ENCODE results near the gene EFCAB7. TPM values are rescaled to one million over a fixed set of nuclear protein-coding genes. Genes with fewer than 3 reads are reported as not detected.
"Not testable (repeated sequence)": the region's sequence is repeated elsewhere in the genome, so short reads cannot be mapped to it uniquely, and the experiment has no call there.

EFCAB7 gene
- polyA plus RNA-seq, 6 donors from 2014 or later, result 3.4 to 7.2 (median 5.0) TPM

DNA sequence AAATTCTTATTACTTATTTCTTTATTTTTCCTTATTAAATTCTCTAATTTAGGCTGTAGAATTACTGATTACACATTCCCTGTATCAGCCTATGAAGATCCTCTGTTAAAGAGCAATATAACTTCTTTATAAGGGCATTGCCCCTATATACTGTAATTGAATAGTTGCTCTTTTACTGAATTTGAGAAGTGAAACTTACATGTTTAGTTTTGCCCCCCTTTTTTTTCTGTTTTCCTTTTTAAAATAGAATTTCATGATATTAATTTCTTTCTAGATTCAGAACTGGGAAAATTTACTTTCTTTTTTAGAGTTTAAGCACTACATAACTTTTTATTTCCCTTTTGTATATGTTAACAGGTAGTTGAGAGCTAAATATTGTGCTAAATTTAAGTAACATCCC, 40.4 kb downstream of the EFCAB7 start:
- peak overlapping the region in 1 of 6 donors; percentile 60 for H3K27ac Mint-ChIP-seq
- ATAC-seq (ENCODE audit: low read depth in 2 of 2) (peak; percentile 36 to 41), DNase-seq (no peak)
- H3K27me3 Mint-ChIP-seq, result no peaks in the 10 kb centered on the region
- no peak overlapping the region for H3K4me3 Mint-ChIP-seq
- peaks cover 0 to 21% of the 10 kb centered on the region in 2 donors for H3K36me3 Mint-ChIP-seq
- peaks cover 0 to 5% (median 0%) of the 10 kb centered on the region in 3 donors for H3K4me1 Mint-ChIP-seq
- H3K9me3 Mint-ChIP-seq, result peaks cover 0 to 1% (median 0%) of the 10 kb centered on the region in 7 donors

DNA sequence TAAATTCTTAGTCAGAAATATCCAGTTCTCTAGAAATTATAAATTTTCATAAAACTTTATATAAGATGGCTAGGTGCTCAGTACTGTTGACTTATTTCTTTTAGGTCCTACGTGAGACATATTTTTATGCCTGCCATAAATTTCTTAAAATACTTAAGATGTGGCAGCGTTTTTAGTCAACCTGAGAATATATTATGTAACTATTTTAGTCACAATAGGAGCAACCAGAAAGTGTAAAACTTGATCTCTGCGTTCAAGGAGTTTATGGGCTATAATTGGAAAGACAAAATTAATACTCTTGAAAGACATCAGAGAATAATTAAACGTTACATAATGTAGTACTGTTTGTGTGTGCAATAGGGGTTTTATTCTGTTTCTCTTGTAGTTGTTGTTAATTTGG, 45.7 kb downstream of the EFCAB7 start:
- Mint-ChIP-seq H3K9me3 (peaks cover 0 to 1% (median 0%) of the 10 kb centered on the region in 7 donors), H3K4me1 (no peaks in the 10 kb centered on the region), H3K4me3 (no peak overlapping the region), H3K27ac (no peak overlapping the region), H3K27me3 (no peaks in the 10 kb centered on the region), H3K36me3 (peaks cover 0 to 7% of the 10 kb centered on the region in 2 donors)
- ATAC-seq (ENCODE audit: low read depth in 2 of 2), result no peak
- no peak for DNase-seq

DNA sequence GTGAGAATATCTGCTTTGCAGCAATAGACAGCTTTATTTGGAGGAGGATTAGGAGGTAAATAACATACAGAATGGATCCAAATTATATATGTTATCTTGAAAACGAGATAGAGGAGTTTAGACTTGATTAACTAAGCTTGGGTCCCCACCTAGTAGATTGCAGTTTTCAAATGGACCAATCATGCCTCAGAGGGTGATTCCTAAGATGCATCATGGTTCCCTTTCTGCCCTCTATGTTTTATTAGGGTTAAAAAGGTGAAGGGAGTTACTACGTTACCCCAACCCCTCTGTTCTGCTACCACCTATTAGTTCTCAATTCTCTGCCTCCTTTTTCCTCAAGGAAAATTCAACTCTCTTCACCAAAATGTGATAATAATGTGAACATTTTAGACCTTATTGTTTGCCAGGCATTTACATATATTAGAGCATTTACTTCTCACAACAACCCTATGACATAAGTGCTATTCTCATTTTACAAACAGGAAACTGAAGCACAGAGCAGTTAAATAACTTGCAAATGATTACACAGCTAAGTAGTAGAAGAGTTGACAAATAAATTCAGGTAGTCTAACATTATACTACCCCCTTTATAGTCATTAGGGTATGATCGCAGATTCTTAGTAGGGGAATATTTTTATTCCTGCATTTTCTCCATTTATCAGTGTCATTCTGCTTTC, 46.5 kb downstream of the EFCAB7 start:
- Mint-ChIP-seq H3K36me3 (peaks cover 0 to 7% of the 10 kb centered on the region in 2 donors), H3K27ac (peak overlapping the region in 1 of 6 donors; percentile 4), H3K27me3 (no peaks in the 10 kb centered on the region), H3K9me3 (no peaks in the 10 kb centered on the region), H3K4me3 (no peak overlapping the region), H3K4me1 (no peaks in the 10 kb centered on the region)
- ATAC-seq (ENCODE audit: low read depth in 2 of 2), result no peak
- DNase-seq, result no peak

- H3K4me1 Mint-ChIP-seq, result not testable (repeated sequence)
Measured at GRCh38 chr1:63572686-63573085, 49.4 kb downstream of the EFCAB7 start.

GRCh38 chr1:63574203-63574796, 51.0 kb downstream of the EFCAB7 start:
- DNase-seq; H3K9me3 Mint-ChIP-seq; ATAC-seq (ENCODE audit: low read depth in 2 of 2); H3K4me1 Mint-ChIP-seq; H3K36me3 Mint-ChIP-seq; H3K4me3 Mint-ChIP-seq; H3K27ac Mint-ChIP-seq; H3K27me3 Mint-ChIP-seq: not testable (repeated sequence)

More at GRCh38 chr1:63572686-63573085, 49.4 kb downstream of the EFCAB7 start:
- DNase-seq; H3K4me3 Mint-ChIP-seq; H3K27me3 Mint-ChIP-seq; H3K9me3 Mint-ChIP-seq; H3K36me3 Mint-ChIP-seq; ATAC-seq (ENCODE audit: low read depth in 2 of 2): not testable (repeated sequence)
- H3K27ac Mint-ChIP-seq, result peak overlapping the region in 2 of 6 donors; percentile 4 to 43

- H3K4me1 Mint-ChIP-seq, result no peaks in the 10 kb centered on the region
- DNase-seq (peak; percentile 16), ATAC-seq (ENCODE audit: low read depth in 2 of 2) (no peak)
- no peak overlapping the region for H3K27ac Mint-ChIP-seq
- no peak overlapping the region for H3K4me3 Mint-ChIP-seq
- peaks cover 0 to 7% of the 10 kb centered on the region in 2 donors for H3K36me3 Mint-ChIP-seq
- peaks cover 0 to 6% (median under 1%) of the 10 kb centered on the region in 7 donors for H3K9me3 Mint-ChIP-seq
- H3K27me3 Mint-ChIP-seq, result no peaks in the 10 kb centered on the region
Measured at GRCh38 chr1:63575340-63575826, 52.1 kb downstream of the EFCAB7 start.

- DNase-seq; H3K27ac Mint-ChIP-seq; H3K36me3 Mint-ChIP-seq; H3K4me1 Mint-ChIP-seq; H3K27me3 Mint-ChIP-seq; H3K9me3 Mint-ChIP-seq; ATAC-seq (ENCODE audit: low read depth in 2 of 2); H3K4me3 Mint-ChIP-seq: not testable (repeated sequence)
Measured at GRCh38 chr1:63586326-63586725, 63.0 kb downstream of the EFCAB7 start.

GRCh38 chr1:63590166-63590560, 66.8 kb downstream of the EFCAB7 start:
- Mint-ChIP-seq H3K27ac (no peak overlapping the region), H3K36me3 (no peaks in the 10 kb centered on the region), H3K4me1 (peaks cover 6 to 14% (median 11%) of the 10 kb centered on the region in 3 donors), H3K27me3 (no peaks in the 10 kb centered on the region), H3K9me3 (peaks cover 0 to 2% (median 0%) of the 10 kb centered on the region in 7 donors), H3K4me3 (no peak overlapping the region)
- DNase-seq (no peak), ATAC-seq (ENCODE audit: low read depth in 2 of 2) (no peak)

- no peak for ATAC-seq (ENCODE audit: low read depth in 2 of 2)
- Mint-ChIP-seq H3K4me3 (peak overlapping the region; percentile 95 to 99 (median 98)), H3K27ac (peak overlapping the region in 4 of 6 donors; percentile 72 to 98 (median 97))
Measured at GRCh38 chr1:63592536-63593302, 69.4 kb downstream of the EFCAB7 start.

DNA sequence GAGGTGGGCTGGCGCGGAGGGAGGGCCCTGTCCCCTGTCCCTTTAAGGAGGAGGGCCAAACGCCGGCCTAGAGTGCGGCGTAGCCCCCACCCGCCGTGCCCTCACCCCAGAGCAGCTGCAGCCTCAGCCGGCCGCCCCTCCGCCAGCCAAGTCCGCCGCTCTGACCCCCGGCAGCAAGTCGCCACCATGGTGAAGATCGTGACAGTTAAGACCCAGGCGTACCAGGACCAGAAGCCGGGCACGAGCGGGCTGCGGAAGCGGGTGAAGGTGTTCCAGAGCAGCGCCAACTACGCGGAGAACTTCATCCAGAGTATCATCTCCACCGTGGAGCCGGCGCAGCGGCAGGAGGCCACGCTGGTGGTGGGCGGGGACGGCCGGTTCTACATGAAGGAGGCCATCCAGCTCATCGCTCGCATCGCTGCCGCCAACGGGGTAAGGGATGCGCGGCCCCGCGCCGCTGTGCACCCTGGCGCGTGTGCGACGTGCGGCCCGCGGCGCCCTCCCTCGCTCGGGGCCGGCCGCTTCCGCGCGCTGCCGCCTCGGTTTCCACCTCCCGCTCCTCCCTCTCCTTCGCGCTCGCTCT, 70.1 kb downstream of the EFCAB7 start, which contains the start of gene PGM1:
Gene PGM1, plus strand, starts transcription at position 109 of the 583 bp plus-strand sequence. Its CDS starts 78 bp downstream, at position 187.
- peak; percentile 80 to 83 for ATAC-seq (ENCODE audit: low read depth in 2 of 2)
- Mint-ChIP-seq H3K4me1 (peaks cover 14 to 30% (median 15%) of the 10 kb centered on the region in 3 donors), H3K27me3 (no peaks in the 10 kb centered on the region), H3K9me3 (no peaks in the 10 kb centered on the region), H3K27ac (peak within 1 kb of the TSS; percentile 96 to 99 (median 98)), H3K36me3 (no peaks in the 10 kb centered on the region), H3K4me3 (peak within 1 kb of the TSS; percentile 96 to 99 (median 98))
- peak; percentile 75 for DNase-seq

More at GRCh38 chr1:63592536-63593302, 69.4 kb downstream of the EFCAB7 start:
- DNase-seq, result no peak
- Mint-ChIP-seq H3K4me1 (peaks cover 14 to 30% (median 15%) of the 10 kb centered on the region in 3 donors), H3K9me3 (no peaks in the 10 kb centered on the region), H3K27me3 (no peaks in the 10 kb centered on the region), H3K36me3 (no peaks in the 10 kb centered on the region)

GRCh38 chr1:63593886-63594605, 70.7 kb downstream of the EFCAB7 start:
- peak overlapping the region; percentile 96 to 99 (median 97) for H3K27ac Mint-ChIP-seq
- no peaks in the 10 kb centered on the region for H3K9me3 Mint-ChIP-seq
- ATAC-seq (ENCODE audit: low read depth in 2 of 2) (peak; percentile 57 to 62), DNase-seq (peak; percentile 76)
- H3K27me3 Mint-ChIP-seq, result no peaks in the 10 kb centered on the region
- peak overlapping the region; percentile 96 to 99 (median 98) for H3K4me3 Mint-ChIP-seq
- no peaks in the 10 kb centered on the region for H3K36me3 Mint-ChIP-seq
- peaks cover 14 to 30% (median 15%) of the 10 kb centered on the region in 3 donors for H3K4me1 Mint-ChIP-seq

- ATAC-seq (ENCODE audit: low read depth in 2 of 2), result no peak
- no peak for DNase-seq
- Mint-ChIP-seq H3K27me3 (no peaks in the 10 kb centered on the region), H3K9me3 (no peaks in the 10 kb centered on the region), H3K27ac (no peak overlapping the region), H3K4me3 (peak overlapping the region in 2 of 8 donors; percentile 33 to 57), H3K4me1 (peaks cover 14 to 30% (median 18%) of the 10 kb centered on the region in 3 donors), H3K36me3 (peaks cover 0 to 7% of the 10 kb centered on the region in 2 donors)
Measured at GRCh38 chr1:63595435-63595834, 72.1 kb downstream of the EFCAB7 start.

All from naive B cell (primary cell).